ENCODE data around the gene TRAPPC2L.

TRAPPC2L gene

DNA sequence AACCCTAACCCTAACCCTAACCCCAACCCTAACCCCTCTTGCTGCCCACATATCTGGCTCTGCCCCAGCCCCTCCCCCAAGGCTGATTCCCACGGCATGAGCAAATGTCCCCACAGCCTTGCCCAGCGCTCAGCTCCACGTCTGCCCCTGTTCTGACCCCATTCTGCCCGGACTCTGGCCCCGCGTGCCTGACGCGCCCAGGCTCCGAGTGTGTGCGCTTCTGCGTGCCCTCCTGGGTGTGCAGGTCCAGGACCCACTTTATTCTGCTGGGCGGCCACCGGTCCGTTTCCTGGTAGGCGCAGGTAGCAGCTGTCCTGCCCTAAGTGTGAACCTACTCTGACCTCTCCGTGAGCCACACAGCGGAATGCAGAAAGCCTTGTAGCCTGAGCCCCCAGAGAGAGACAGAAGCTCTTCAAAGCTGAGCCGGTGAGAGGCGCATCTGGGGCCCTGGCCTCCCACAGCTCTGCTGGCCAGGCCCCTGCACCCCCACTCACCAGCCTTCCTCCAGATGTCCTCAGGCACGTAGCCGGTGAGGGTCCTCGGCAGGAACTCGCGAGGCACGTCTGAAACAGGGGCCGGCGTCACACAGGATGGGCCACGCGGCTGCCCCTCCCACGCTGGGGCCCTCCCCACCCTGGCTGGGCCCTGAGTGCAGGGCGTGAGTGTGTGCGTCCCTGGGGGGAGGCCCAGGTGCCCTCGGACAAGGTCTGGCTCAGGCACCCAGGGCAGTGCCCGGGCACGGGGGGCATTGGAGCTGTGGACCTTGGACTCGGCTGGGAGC, 23.5 kb downstream of the TRAPPC2L start:
- Histone ChIP-seq H3K4me3 (replicated peaks; ENCODE audit: insufficient read depth, low read length) (no peak overlapping the region), H3K27me3 (ENCODE audit: insufficient read depth, poor library complexity, severe bottlenecking) (no peaks in the 10 kb centered on the region), H3K27ac (replicated peaks) (no peak overlapping the region)
- DNase-seq (ENCODE audit: low read depth in 1 of 2, low spot score in 1 of 2), result no peak
- no peak for TF ChIP-seq SPI1 (IDR thresholded peaks at IDR 0.05; ENCODE audit: borderline replicate concordance, low read depth)
- TF ChIP-seq, protein P1, sequence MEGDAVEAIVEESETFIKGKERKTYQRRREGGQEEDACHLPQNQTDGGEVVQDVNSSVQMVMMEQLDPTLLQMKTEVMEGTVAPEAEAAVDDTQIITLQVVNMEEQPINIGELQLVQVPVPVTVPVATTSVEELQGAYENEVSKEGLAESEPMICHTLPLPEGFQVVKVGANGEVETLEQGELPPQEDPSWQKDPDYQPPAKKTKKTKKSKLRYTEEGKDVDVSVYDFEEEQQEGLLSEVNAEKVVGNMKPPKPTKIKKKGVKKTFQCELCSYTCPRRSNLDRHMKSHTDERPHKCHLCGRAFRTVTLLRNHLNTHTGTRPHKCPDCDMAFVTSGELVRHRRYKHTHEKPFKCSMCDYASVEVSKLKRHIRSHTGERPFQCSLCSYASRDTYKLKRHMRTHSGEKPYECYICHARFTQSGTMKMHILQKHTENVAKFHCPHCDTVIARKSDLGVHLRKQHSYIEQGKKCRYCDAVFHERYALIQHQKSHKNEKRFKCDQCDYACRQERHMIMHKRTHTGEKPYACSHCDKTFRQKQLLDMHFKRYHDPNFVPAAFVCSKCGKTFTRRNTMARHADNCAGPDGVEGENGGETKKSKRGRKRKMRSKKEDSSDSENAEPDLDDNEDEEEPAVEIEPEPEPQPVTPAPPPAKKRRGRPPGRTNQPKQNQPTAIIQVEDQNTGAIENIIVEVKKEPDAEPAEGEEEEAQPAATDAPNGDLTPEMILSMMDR (IDR thresholded peaks at IDR 0.05; ENCODE audit: insufficient read depth, low read length), result no peak
- TF ChIP-seq GABPA (IDR thresholded peaks at IDR 0.05; ENCODE audit: low read depth), result no peak
- TF ChIP-seq, protein P2, sequence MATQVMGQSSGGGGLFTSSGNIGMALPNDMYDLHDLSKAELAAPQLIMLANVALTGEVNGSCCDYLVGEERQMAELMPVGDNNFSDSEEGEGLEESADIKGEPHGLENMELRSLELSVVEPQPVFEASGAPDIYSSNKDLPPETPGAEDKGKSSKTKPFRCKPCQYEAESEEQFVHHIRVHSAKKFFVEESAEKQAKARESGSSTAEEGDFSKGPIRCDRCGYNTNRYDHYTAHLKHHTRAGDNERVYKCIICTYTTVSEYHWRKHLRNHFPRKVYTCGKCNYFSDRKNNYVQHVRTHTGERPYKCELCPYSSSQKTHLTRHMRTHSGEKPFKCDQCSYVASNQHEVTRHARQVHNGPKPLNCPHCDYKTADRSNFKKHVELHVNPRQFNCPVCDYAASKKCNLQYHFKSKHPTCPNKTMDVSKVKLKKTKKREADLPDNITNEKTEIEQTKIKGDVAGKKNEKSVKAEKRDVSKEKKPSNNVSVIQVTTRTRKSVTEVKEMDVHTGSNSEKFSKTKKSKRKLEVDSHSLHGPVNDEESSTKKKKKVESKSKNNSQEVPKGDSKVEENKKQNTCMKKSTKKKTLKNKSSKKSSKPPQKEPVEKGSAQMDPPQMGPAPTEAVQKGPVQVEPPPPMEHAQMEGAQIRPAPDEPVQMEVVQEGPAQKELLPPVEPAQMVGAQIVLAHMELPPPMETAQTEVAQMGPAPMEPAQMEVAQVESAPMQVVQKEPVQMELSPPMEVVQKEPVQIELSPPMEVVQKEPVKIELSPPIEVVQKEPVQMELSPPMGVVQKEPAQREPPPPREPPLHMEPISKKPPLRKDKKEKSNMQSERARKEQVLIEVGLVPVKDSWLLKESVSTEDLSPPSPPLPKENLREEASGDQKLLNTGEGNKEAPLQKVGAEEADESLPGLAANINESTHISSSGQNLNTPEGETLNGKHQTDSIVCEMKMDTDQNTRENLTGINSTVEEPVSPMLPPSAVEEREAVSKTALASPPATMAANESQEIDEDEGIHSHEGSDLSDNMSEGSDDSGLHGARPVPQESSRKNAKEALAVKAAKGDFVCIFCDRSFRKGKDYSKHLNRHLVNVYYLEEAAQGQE (IDR thresholded peaks at IDR 0.05; ENCODE audit: insufficient replicate concordance, low read depth), result no peak
- no peak; the same call in 1 of the 2 replicates for TF ChIP-seq POLR2AphosphoS5 (IDR thresholded peaks at IDR 0.05; ENCODE audit: low read depth)

DNA sequence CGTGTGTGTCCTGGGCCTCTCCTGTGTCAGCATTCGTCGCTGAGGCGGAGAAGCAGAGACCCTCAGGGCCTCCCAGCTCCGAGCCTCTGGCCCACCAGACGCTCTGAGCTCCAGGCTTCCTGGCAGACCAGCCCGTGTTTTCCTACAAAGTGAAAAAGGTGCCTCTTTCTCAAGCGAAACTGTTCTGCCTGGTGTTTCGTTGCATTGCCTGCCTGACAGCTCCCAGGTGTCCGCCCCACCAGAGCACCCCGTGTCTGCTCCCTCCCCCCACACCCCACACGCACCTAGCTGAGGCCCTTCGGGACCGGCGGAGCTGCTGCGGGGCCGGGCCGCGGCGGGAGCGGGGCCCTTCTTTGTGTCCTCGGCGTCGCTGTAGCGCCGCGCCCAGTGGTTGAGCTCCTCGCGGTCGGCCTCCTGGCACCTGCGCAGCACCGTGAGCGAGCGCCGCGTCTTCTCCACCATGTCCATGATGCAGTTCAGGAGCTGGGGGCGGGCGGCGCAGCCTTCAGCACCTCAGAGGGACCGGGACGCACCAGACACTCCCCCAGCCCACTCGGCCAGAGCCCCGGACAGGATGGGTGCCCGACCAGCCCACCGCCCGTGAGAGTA, 24.2 kb downstream of the TRAPPC2L start:
- Histone ChIP-seq H3K27ac (replicated peaks) (no peak overlapping the region), H3K27me3 (ENCODE audit: insufficient read depth, poor library complexity, severe bottlenecking) (no peaks in the 10 kb centered on the region), H3K4me3 (replicated peaks; ENCODE audit: insufficient read depth, low read length) (no peak overlapping the region)
- no peak for DNase-seq (ENCODE audit: low read depth in 1 of 2, low spot score in 1 of 2)
- no peak for TF ChIP-seq POLR2AphosphoS5 (IDR thresholded peaks at IDR 0.05; ENCODE audit: low read depth)
- TF ChIP-seq, protein P1 (IDR thresholded peaks at IDR 0.05; ENCODE audit: insufficient read depth, low read length), result no peak
- no peak for TF ChIP-seq GABPA (IDR thresholded peaks at IDR 0.05; ENCODE audit: low read depth)
- TF ChIP-seq, protein P2 (IDR thresholded peaks at IDR 0.05; ENCODE audit: insufficient replicate concordance, low read depth), result no peak
- TF ChIP-seq SPI1 (IDR thresholded peaks at IDR 0.05; ENCODE audit: borderline replicate concordance, low read depth), result no peak

DNA sequence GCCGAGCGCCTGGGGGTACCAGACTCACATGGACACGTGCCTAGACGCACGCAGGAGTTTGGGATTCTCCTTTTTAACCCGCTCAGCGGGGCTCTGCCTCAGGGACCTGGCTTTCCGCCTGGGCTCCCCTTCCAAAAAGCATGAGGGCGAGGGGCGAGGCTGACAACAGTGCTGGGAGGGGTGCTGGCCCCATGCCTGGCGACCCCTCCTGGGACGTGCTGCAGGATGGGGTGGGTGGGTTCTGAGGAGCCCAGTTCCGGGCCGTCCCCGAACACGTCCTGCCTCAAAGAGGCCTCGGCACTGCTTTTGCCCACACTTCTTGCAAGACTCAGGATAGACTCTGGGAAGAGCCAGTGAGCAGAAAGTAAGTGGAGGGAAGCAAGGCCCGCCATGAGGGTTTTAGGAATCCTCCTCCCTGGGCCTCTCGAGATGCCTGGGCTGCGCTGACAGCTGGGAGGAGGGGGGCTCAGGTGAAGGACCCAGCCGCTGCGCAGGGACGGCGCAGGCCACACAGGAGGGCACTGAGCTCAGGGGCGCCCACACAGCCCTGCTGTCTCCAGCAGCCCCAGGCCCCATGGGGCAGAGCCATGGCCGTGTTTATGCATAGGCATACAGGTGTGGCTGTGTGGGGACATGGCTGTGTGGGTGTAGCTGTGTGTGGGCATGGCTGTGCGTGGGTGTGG, 24.9 kb downstream of the TRAPPC2L start:
- H3K4me3 ChIP-seq (replicated peaks; ENCODE audit: insufficient read depth, low read length), result no peak overlapping the region
- no peaks in the 10 kb centered on the region for H3K27me3 ChIP-seq (ENCODE audit: insufficient read depth, poor library complexity, severe bottlenecking)
- DNase-seq (ENCODE audit: low read depth in 1 of 2, low spot score in 1 of 2), result no peak
- no peak overlapping the region for H3K27ac ChIP-seq (replicated peaks)
- TF ChIP-seq SPI1 (IDR thresholded peaks at IDR 0.05; ENCODE audit: borderline replicate concordance, low read depth), result no peak
- no peak for TF ChIP-seq POLR2AphosphoS5 (IDR thresholded peaks at IDR 0.05; ENCODE audit: low read depth)
- TF ChIP-seq, protein P2 (IDR thresholded peaks at IDR 0.05; ENCODE audit: insufficient replicate concordance, low read depth), result no peak
- TF ChIP-seq, protein P1 (IDR thresholded peaks at IDR 0.05; ENCODE audit: insufficient read depth, low read length), result no peak
- no peak for TF ChIP-seq GABPA (IDR thresholded peaks at IDR 0.05; ENCODE audit: low read depth)

All from HL-60 (cell line).